Fibroblast of lung (primary cell): Measurements from ENCODE around the gene TSPAN5. TPM values are rescaled to one million over a fixed set of nuclear protein-coding genes. Genes with fewer than 3 reads are reported as not detected.

ENCODE experiments used
- DNase-seq, 2 donors: peaks; one replicate each; pipeline versions ENCODE4 v3.0.0 to v3.0.0-alpha.2; 2010; ENCODE audit warnings: low read depth in 2 of 2
- H2AFZ ChIP-seq: 2 replicates; pipeline ENCODE4 v1.5.1; 2012; ENCODE audit warnings: low read length, control low read depth, inconsistent platforms
- H3K27ac ChIP-seq: 2 replicates; pipeline ENCODE4 v1.5.1; 2011; ENCODE audit warnings: low read length, control low read depth; ENCODE audit not compliant: insufficient read depth
- H3K27me3 ChIP-seq: 2 replicates; pipeline ENCODE4 v1.5.1; 2011; ENCODE audit warnings: mild to moderate bottlenecking, low read length; ENCODE audit not compliant: control insufficient read depth, insufficient read depth
- H3K36me3 ChIP-seq: 2 replicates; pipeline ENCODE4 v1.5.1; 2011; ENCODE audit warnings: low read length; ENCODE audit not compliant: control insufficient read depth, insufficient read depth
- H3K4me1 ChIP-seq: 2 replicates; pipeline ENCODE4 v1.5.1; 2011; ENCODE audit warnings: low read length; ENCODE audit not compliant: control insufficient read depth, insufficient read depth; ENCODE audit errors: extremely low read depth
- H3K4me2 ChIP-seq: 2 replicates; pipeline ENCODE4 v1.5.1; 2011; ENCODE audit warnings: low read length, control low read depth; ENCODE audit not compliant: insufficient read depth; ENCODE audit errors: extremely low read depth
- H3K4me3 ChIP-seq, 4 experiments: fragments of 200-600 bp in 1 of 4; sonication (generic) in 1 of 4; replicated peaks in 1 of 4; 2 replicates each; pipeline ENCODE4 v1.5.1; 2011 to 2016; ENCODE audit warnings: low read length in 4 of 4, low read depth in 3 of 4, mild to moderate bottlenecking in 3 of 4, control low read depth in 2 of 4, inconsistent platforms in 1 of 4, mixed read lengths in 1 of 4; ENCODE audit not compliant: insufficient read depth in 1 of 4; ENCODE audit errors: control extremely low read depth in 1 of 4
- H3K79me2 ChIP-seq: 2 replicates; pipeline ENCODE4 v1.5.1; 2012; ENCODE audit warnings: mild to moderate bottlenecking, low read length, inconsistent platforms; ENCODE audit not compliant: control insufficient read depth, insufficient read depth
- H3K9ac ChIP-seq: 2 replicates; pipeline ENCODE4 v1.5.1; 2011; ENCODE audit warnings: mild to moderate bottlenecking, low read length, control low read depth; ENCODE audit not compliant: insufficient read depth
- H3K9me3 ChIP-seq: 2 replicates; pipeline ENCODE4 v1.5.1; 2012; ENCODE audit warnings: low read depth, low read length; ENCODE audit not compliant: control insufficient read depth, insufficient read depth
- H4K20me1 ChIP-seq: 2 replicates; pipeline ENCODE4 v1.5.1; 2011; ENCODE audit warnings: low read length; ENCODE audit not compliant: control insufficient read depth, insufficient read depth; ENCODE audit errors: extremely low read depth
- CTCF ChIP-seq, 2 donors: IDR thresholded peaks in 1 of 2; conservative IDR thresholded peaks in 1 of 2; 1 replicate in 1 of 2; 2 replicates in 1 of 2; pipeline ENCODE4 v1.5.1; 2011 to 2012; ENCODE audit warnings: low read length in 2 of 2, control low read depth in 1 of 2, inconsistent platforms in 1 of 2, low read depth in 1 of 2, mild to moderate bottlenecking in 1 of 2
- EZH2 ChIP-seq: IDR thresholded peaks from 2 replicates; pipeline ENCODE4 v1.5.1; 2012; ENCODE audit warnings: low read length, control low read depth, mild to moderate bottlenecking; ENCODE audit errors: missing control alignments
- polyA plus RNA-seq, 2 donors: library from polyadenylated mRNA; depleted of rRNA in 1 of 2; stranded (reverse) in 1 of 2; unstranded in 1 of 2; fragments of >200 nt; gene quantifications; 2 replicates each; pipeline ENCODE4 v1.2.1, GENCODE V29; 2011 to 2012; ENCODE audit warnings: missing spikeins in 1 of 2
- total RNA-seq: library from RNA; depleted of rRNA; stranded (reverse); fragments of >200 nt; gene quantifications from 2 replicates; pipeline ENCODE4 v1.2.1, GENCODE V29; 2014

The TSPAN5 gene
- total and polyA plus RNA-seq, 2 donors (not counting 1 experiment from before 2014, with no cell fraction given) = 109 to 129 TPM

DNA sequence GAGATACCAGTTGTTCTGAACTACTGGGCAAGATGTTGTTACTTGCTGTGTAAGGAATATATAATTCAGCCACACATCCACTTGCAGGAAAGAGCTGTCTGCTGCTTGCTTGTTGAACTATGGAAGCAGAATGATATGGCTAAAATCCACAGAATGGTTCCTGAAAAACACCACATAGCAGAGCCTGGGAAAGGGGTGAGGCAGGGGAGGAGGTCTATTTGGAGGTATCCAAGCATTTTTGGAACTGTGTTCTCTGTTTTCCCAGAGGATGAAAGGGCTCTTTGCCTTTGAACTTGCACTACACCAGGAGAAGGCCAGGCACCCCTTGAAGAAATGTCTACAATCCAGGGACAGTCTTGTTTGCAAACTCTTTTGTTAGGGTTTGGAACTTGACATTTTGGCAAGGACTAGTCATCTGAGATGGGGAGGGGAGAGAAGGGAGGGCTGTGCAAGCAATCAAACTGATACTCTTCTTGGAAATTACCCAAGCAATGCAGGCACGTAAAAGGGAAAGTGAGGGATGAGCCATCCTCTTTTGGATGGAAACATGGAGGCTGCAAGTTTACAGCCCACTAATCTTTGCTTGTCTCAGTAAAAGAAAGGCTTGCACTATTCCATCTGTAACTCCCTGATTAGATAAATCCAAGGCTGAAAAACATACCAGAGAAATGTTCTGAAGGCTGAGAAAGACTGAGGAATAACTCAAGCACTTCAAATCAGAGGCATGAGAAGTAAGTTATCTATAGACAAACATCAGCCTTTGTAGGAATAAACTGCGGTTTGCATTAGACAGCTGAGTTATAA is 141.0 kb downstream of the TSPAN5 start:
- Histone ChIP-seq H3K79me2 (peaks cover 64% of the 10 kb centered on the region), H3K27ac (peak overlapping the region; percentile 1), H2AFZ (no peak overlapping the region), H3K27me3 (no peaks in the 10 kb centered on the region), H3K4me2 (peak overlapping the region; percentile 21), H3K9ac (no peak overlapping the region), H4K20me1 (no peaks in the 10 kb centered on the region), H3K36me3 (no peaks in the 10 kb centered on the region), H3K9me3 (no peaks in the 10 kb centered on the region), H3K4me3 (no peak overlapping the region), H3K4me1 (peaks cover 38% of the 10 kb centered on the region)
- peak; percentile 83 to 87 for DNase-seq
- TF ChIP-seq CTCF (conservative IDR thresholded peaks at IDR 0.05 in 1 of 2, IDR thresholded peaks at IDR 0.05 in 1 of 2; ENCODE audit: low read depth in 1 of 2, low read length in 2 of 2) (no peak), EZH2 (no peak)

DNA sequence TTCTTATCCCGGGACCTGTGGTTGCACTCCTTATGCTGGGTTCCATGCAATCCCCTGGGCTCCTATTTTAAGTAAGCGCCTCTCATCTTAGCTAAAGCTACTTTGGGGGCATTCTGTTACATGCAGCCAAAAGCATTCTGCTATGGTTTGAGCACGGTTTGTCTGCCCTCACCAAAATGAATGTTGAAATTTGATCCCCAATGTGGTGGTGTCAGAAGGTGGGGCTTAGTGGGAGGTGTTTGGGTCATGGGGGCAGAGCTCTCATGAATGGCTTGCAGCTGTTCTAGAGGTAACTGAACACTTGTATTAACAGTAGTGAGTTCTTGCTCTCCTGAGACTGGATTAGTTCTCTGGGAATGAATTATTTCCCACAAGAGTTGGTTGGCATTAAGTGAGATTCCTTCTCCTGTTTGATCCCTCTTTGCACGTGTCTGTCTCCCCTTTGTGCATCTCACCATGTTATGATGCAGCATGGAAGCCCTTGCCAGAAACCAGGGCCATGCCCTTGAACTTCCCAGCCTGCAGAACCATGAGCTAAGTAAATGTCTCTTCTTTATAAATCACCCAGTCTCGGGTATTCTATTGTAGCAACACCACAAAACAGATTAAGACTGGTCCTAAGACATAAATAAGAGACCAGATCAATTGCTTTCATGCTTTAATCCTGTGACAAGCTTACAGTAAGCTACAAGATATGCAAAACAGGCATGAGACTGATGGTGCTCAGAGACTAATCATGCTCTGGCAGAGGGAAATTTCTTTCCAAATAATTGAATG is 141.8 kb downstream of the TSPAN5 start:
- peak overlapping the region; percentile 21 for H3K4me2 ChIP-seq
- peaks cover 35% of the 10 kb centered on the region for H3K4me1 ChIP-seq
- no peaks in the 10 kb centered on the region for H3K36me3 ChIP-seq
- no peak overlapping the region for H3K4me3 ChIP-seq
- peak; percentile 50 to 73 for DNase-seq
- no peaks in the 10 kb centered on the region for H4K20me1 ChIP-seq
- H3K9me3 ChIP-seq = no peaks in the 10 kb centered on the region
- H3K79me2 ChIP-seq = peaks cover 60% of the 10 kb centered on the region
- no peak overlapping the region for H2AFZ ChIP-seq
- H3K27ac ChIP-seq = peak overlapping the region; percentile 1
- H3K27me3 ChIP-seq = no peaks in the 10 kb centered on the region
- TF ChIP-seq EZH2 (no peak), CTCF (conservative IDR thresholded peaks at IDR 0.05 in 1 of 2, IDR thresholded peaks at IDR 0.05 in 1 of 2; ENCODE audit: low read depth in 1 of 2, low read length in 2 of 2) (no peak)
- H3K9ac ChIP-seq = no peak overlapping the region

DNA sequence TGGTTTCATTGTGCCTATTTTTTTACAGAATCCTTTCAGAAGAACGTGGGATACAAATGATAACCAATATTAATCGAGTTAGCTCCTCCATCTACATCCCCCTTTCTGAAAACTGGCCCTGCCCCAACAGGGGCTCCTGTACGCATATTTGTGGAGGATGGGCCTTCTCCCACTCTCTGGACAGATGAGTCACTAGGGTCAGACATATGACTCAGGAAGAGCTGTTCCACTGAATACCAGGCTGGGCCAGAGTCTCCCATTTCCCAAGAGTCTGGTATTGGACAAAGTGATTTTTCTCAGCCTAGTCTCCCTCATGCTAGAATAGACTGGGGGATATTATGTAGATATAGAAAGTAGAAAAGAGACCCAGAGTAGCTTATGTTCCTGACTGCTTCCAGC is 142.4 kb downstream of the TSPAN5 start:
- H3K4me2 ChIP-seq = no peak overlapping the region
- DNase-seq = peak; percentile 82 to 95
- no peak overlapping the region for H2AFZ ChIP-seq
- no peak overlapping the region for H3K9ac ChIP-seq
- H3K4me1 ChIP-seq = peaks cover 34% of the 10 kb centered on the region
- no peak for TF ChIP-seq CTCF (conservative IDR thresholded peaks at IDR 0.05 in 1 of 2, IDR thresholded peaks at IDR 0.05 in 1 of 2; ENCODE audit: low read depth in 1 of 2, low read length in 2 of 2)
- TF ChIP-seq EZH2 = no peak
- H4K20me1 ChIP-seq = no peaks in the 10 kb centered on the region
- no peaks in the 10 kb centered on the region for H3K27me3 ChIP-seq
- H3K4me3 ChIP-seq = no peak overlapping the region
- no peaks in the 10 kb centered on the region for H3K36me3 ChIP-seq
- peaks cover 54% of the 10 kb centered on the region for H3K79me2 ChIP-seq
- peak overlapping the region; percentile 1 for H3K27ac ChIP-seq
- no peaks in the 10 kb centered on the region for H3K9me3 ChIP-seq
